HFF-Myc (cell line): ENCODE measurements around the gene CLEC4D.

Experiments used
- DNase-seq: peaks from one replicate; pipeline ENCODE4 v3.0.0-alpha.2; 2011; ENCODE audit warnings: low read depth; ENCODE audit errors: extremely low read depth
- H3K4me3 ChIP-seq: replicated peaks from 2 replicates; pipeline ENCODE4 v1.5.1; 2011; ENCODE audit warnings: low read depth, mild to moderate bottlenecking, control low read depth, low read length
- TF ChIP-seq, protein P1 (sequence below): IDR thresholded peaks from 2 replicates; pipeline ENCODE4 v1.5.1; 2012; ENCODE audit warnings: mild to moderate bottlenecking, low read depth, low read length, control low read depth; ENCODE audit errors: missing control alignments

Gene CLEC4D

DNA sequence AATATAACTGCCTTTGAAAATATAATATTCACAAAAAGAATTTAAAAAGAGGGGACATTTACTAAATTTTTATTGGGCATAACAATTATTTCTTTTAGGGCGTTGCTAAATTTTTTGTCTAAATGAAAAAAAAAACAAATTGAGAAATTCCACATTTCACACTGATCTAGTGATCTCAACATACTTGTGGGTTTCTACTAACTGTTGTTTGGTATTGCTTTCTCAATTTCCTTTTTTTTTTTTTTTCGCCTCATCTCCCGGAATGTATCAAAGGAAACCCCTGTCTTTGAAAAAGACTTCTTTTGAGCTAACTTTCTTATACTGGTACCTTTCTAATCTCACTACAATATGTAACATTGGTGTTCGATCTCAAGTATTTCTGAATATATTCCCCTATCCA lies at the start of gene CLEC4D:
Gene CLEC4D (plus strand): TSS at position 248 of the 400 bp plus-strand sequence. CDS start 230 bp downstream, outside the sequence.
- DNase-seq: no peak
- TF ChIP-seq, protein P1, sequence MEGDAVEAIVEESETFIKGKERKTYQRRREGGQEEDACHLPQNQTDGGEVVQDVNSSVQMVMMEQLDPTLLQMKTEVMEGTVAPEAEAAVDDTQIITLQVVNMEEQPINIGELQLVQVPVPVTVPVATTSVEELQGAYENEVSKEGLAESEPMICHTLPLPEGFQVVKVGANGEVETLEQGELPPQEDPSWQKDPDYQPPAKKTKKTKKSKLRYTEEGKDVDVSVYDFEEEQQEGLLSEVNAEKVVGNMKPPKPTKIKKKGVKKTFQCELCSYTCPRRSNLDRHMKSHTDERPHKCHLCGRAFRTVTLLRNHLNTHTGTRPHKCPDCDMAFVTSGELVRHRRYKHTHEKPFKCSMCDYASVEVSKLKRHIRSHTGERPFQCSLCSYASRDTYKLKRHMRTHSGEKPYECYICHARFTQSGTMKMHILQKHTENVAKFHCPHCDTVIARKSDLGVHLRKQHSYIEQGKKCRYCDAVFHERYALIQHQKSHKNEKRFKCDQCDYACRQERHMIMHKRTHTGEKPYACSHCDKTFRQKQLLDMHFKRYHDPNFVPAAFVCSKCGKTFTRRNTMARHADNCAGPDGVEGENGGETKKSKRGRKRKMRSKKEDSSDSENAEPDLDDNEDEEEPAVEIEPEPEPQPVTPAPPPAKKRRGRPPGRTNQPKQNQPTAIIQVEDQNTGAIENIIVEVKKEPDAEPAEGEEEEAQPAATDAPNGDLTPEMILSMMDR: no peak
- no peak within 1 kb of the TSS for H3K4me3 ChIP-seq

DNA sequence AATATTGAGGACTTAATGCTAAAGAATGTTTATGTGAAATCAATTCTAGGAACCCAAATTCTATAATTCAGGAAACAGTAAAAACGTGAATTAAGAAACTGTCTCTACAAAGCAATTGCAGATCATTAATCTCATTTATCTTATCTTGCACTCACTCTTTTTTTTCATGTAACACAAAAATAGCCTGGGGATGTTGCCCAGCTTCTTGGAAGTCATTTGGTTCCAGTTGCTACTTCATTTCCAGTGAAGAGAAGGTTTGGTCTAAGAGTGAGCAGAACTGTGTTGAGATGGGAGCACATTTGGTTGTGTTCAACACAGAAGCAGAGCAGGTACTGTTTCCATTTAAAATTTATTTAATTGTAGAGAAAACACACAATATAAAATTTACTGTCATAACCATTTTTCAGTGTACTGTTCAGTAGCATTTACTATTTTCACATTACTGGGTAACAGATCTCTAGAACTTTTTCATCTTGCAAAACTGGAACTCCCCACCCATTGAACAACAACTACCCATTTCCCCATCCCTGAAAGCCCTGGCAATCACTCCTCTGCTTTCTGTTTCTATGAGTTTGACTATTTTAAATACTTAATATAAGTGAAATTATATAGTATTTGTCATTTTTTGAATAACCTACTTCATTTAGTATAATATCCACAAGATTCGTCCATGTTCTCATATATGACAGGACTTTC lies 47.9 kb upstream of the CLEC4D start:
- no peak for DNase-seq
- TF ChIP-seq, protein P1: no peak
- H3K4me3 ChIP-seq: no peak overlapping the region

DNA sequence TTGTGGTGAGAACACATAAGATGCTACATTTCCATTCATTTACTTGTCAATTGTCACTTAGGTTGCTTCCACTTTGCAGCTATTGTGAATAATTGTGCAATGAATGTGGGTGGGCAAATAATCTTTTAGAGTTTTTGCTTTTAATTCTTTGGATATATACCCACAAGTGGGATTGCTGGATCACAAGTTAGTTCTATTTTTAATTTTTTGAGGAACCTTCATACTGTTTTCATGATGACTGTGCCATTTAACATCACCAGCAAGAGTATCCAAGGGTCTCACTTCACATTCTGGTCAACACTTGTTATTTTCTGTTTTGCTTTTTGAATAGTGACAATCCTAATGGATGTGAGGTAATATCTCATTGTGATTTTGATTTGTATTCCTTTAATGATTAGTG lies 47.1 kb upstream of the CLEC4D start:
- DNase-seq: no peak
- no peak overlapping the region for H3K4me3 ChIP-seq
- TF ChIP-seq, protein P1: no peak

DNA sequence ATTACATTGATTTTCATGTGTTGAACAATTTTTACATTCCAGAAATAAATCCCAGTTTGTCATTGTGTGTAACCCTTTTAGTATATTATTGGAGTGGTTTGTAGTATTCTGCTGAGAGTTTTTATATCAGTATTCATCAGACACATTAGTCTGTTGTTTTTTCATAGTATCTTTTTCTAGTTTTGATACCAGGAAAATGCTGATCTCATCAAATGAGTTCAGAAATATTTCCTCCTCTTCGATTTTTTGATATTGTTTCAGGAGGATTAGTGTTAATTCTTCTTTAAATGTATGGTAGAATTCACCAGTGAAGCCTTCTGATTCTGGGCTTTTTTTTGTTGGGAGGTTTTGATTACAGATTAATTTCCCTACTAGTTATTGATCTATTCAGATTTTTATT lies 42.2 kb upstream of the CLEC4D start:
- TF ChIP-seq, protein P1: no peak
- no peak overlapping the region for H3K4me3 ChIP-seq
- no peak for DNase-seq

DNA sequence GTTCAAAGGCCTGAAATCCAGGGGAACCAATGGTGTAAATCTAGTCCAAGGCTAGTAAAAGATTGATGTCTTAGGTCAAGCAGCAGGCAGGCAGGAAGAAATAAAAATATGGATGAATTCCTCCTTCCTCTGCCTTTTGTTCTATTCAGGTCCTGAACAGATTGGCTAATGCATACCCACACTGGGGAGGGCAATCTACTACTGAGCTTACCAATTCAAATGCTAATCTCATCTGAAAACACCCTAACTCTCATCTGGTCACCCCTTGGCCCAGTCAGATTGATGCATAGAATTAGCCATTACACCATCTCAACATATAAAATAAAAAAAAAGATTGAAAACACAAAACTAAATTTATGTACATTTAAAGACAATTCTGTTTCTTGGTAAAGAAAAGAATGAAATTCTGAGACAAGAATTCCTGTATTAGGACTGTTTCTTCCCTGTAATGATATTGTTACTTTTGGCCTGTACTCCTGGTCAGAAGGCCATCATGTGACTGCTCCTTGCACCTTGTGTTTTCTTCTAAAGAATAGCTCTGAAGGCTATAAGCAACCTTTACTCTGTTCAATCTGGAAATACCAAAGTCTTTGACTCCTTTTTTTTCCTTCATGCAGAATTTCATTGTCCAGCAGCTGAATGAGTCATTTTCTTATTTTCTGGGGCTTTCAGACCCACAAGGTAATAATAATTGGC lies 37.6 kb upstream of the CLEC4D start:
- no peak overlapping the region for H3K4me3 ChIP-seq
- TF ChIP-seq, protein P1: no peak
- no peak for DNase-seq

DNA sequence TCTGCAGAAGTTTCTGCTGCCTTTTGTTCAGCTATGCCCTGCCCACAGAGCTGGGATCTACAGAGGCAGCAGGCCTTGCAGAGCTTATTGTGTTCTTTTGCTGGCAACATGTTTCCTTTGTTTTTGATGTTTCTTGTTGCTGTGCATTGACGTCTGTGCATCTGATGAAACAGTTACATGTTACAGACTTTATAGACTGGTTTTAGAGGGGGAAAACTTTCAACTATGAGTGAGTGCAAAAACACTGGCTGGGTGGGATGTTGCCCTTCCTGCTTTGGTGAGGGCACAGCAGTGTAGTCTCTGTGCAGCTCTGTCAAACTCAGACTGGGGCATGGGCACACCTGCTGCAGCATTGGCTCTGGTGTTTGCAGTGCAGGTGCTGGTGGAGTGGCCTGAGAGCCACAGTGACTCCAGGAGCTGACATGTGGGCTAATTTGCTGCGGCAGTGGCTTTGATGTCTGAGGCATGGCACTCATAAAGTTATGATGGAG lies 30.7 kb upstream of the CLEC4D start:
- DNase-seq: no peak
- TF ChIP-seq, protein P1: no peak
- H3K4me3 ChIP-seq: no peak overlapping the region
